IMR-90 (cell line): ENCODE data around the gene VTN. TPM values are rescaled to one million over a fixed set of nuclear protein-coding genes. Genes with fewer than 3 reads are reported as not detected.

Experiments used
- ATAC-seq: fragments of 200-7000 bp; cut with Tn5 transposase; 2 replicates; pipeline ENCODE4 v1.9.1; 2020; ENCODE audit warnings: low read depth, mild to moderate bottlenecking, moderate library complexity
- BruUV-seq: library from RNA; stranded (reverse); fragments of 400-500 nt; replicated peaks from 2 replicates; lab custom pipeline; 2021; lab: Mats Ljungman, UMichigan
- CTCF ChIA-PET: fragments of 300-600 bp; formaldehyde crosslinking; extraction: SDS; loops from one replicate; lab custom pipeline; 2021; ENCODE audit warnings: antibody characterized with exemption; lab: Yijun Ruan, JAX
- POLR2A ChIA-PET: fragments of 300-600 bp; sonication (Branson Sonifier 250); formaldehyde crosslinking; loops from one replicate; lab custom pipeline; 2022; ENCODE audit warnings: antibody characterized with exemption; ENCODE audit not compliant: unreplicated experiment; lab: Charles Lee
- DNase-seq: peaks from one replicate; pipeline ENCODE4 v3.0.0; 2013
- H2AFZ ChIP-seq: replicated peaks from 2 replicates; pipeline ENCODE3; 2013; ENCODE audit warnings: low read length, mild to moderate bottlenecking; ENCODE audit not compliant: poor library complexity
- H2AK5ac ChIP-seq: 2 replicates; pipeline ENCODE4 v1.6.1; 2013; ENCODE audit warnings: low read depth, low read length, inconsistent platforms
- H2AK9ac ChIP-seq: replicated peaks from 2 replicates; pipeline ENCODE3; 2013; ENCODE audit warnings: mild to moderate bottlenecking, low read depth, low read length, moderate library complexity; ENCODE audit not compliant: poor library complexity
- H2BK120ac ChIP-seq: 2 replicates; pipeline ENCODE4 v1.6.1; 2013; ENCODE audit warnings: low read depth, low read length, inconsistent platforms
- H2BK15ac ChIP-seq: 3 replicates; pipeline ENCODE4 v1.6.1; 2013; ENCODE audit warnings: low read depth, low read length, inconsistent platforms
- H2BK20ac ChIP-seq: 2 replicates; pipeline ENCODE4 v1.6.1; 2013; ENCODE audit warnings: low read depth, mild to moderate bottlenecking, inconsistent platforms, low read length, moderate library complexity
- H2BK5ac ChIP-seq: 2 replicates; pipeline ENCODE4 v1.6.1; 2013; ENCODE audit warnings: mild to moderate bottlenecking, low read depth, low read length, inconsistent platforms; ENCODE audit not compliant: poor library complexity, severe bottlenecking
- H3K14ac ChIP-seq: replicated peaks from 2 replicates; pipeline ENCODE4 v1.6.1; 2013; ENCODE audit warnings: low read depth, low read length, inconsistent platforms
- H3K18ac ChIP-seq: 2 replicates; pipeline ENCODE4 v1.6.1; 2013; ENCODE audit warnings: low read depth, low read length, control low read depth
- H3K23ac ChIP-seq: 2 replicates; pipeline ENCODE4 v1.6.1; 2013; ENCODE audit warnings: low read depth, low read length, inconsistent platforms
- H3K27ac ChIP-seq: 2 replicates; pipeline ENCODE4 v1.5.1; 2013; ENCODE audit warnings: mild to moderate bottlenecking, control low read depth, low read length; ENCODE audit not compliant: insufficient read depth
- H3K27me3 ChIP-seq: 2 replicates; pipeline ENCODE4 v1.6.1; 2013; ENCODE audit warnings: low read length; ENCODE audit not compliant: control insufficient read depth, insufficient read depth
- H3K36me3 ChIP-seq: 2 replicates; pipeline ENCODE4 v1.6.1; 2013; ENCODE audit warnings: low read length, mixed read lengths; ENCODE audit not compliant: control insufficient read depth, insufficient read depth
- H3K4ac ChIP-seq: 2 replicates; pipeline ENCODE4 v1.6.1; 2013; ENCODE audit warnings: low read depth, low read length, inconsistent platforms
- H3K4me1 ChIP-seq: 2 replicates; pipeline ENCODE4 v1.6.1; 2013; ENCODE audit warnings: low read length, mixed read lengths; ENCODE audit not compliant: control insufficient read depth, insufficient read depth
- H3K4me2 ChIP-seq: 2 replicates; pipeline ENCODE4 v1.6.1; 2013; ENCODE audit warnings: low read depth, mild to moderate bottlenecking, control low read depth, low read length, moderate library complexity
- H3K4me3 ChIP-seq: 2 replicates; pipeline ENCODE4 v1.5.1; 2013; ENCODE audit warnings: low read depth, mild to moderate bottlenecking, control low read depth, low read length, moderate library complexity; ENCODE audit not compliant: insufficient read depth
- H3K56ac ChIP-seq: 2 replicates; pipeline ENCODE4 v1.6.1; 2013; ENCODE audit warnings: low read length, inconsistent platforms; ENCODE audit not compliant: insufficient read depth; ENCODE audit errors: extremely low read depth
- H3K79me1 ChIP-seq, 2 experiments: 2 replicates each; pipeline ENCODE4 v1.6.1; 2013; ENCODE audit warnings: low read length in 2 of 2, inconsistent platforms in 1 of 2, low read depth in 1 of 2
- H3K9ac ChIP-seq: 2 replicates; pipeline ENCODE4 v1.6.1; 2013; ENCODE audit warnings: low read depth, low read length, control low read depth
- H3K9me1 ChIP-seq: 2 replicates; pipeline ENCODE4 v1.6.1; 2013; ENCODE audit warnings: low read length, inconsistent platforms; ENCODE audit not compliant: insufficient read depth
- H3K9me3 ChIP-seq: 2 replicates; pipeline ENCODE4 v1.6.1; 2013; ENCODE audit warnings: low read length; ENCODE audit not compliant: control insufficient read depth, insufficient read depth
- H4K20me1 ChIP-seq: 2 replicates; pipeline ENCODE4 v1.6.1; 2013; ENCODE audit warnings: low read length, inconsistent platforms; ENCODE audit not compliant: insufficient read depth
- H4K5ac ChIP-seq: 2 replicates; pipeline ENCODE4 v1.6.1; 2013; ENCODE audit warnings: mild to moderate bottlenecking, low read depth, low read length, control low read depth
- H4K8ac ChIP-seq, 2 experiments: 2 replicates each; pipeline ENCODE4 v1.6.1; 2013; ENCODE audit warnings: low read depth in 2 of 2, low read length in 2 of 2, control low read depth in 1 of 2, inconsistent platforms in 1 of 2
- H4K91ac ChIP-seq: 2 replicates; pipeline ENCODE4 v1.6.1; 2013; ENCODE audit warnings: low read depth, low read length, inconsistent platforms; ENCODE audit not compliant: insufficient read depth
- CEBPB ChIP-seq: IDR thresholded peaks from 2 replicates; pipeline ENCODE4 v1.6.1; 2012; ENCODE audit warnings: low read depth, low read length, improper control_type of control experiment
- CHD1 ChIP-seq: IDR thresholded peaks from 2 replicates; pipeline ENCODE4 v1.6.1; 2012; ENCODE audit warnings: low read depth, low read length, improper control_type of control experiment
- CTCF ChIP-seq: conservative IDR thresholded peaks from 2 replicates; pipeline ENCODE4 v1.5.1; 2012; ENCODE audit warnings: mild to moderate bottlenecking, low read depth, low read length, improper control_type of control experiment
- MAZ ChIP-seq: IDR thresholded peaks from 2 replicates; pipeline ENCODE4 v1.6.1; 2012; ENCODE audit warnings: low read depth, mild to moderate bottlenecking, low read length, improper control_type of control experiment, moderate library complexity, borderline replicate concordance
- RAD21 ChIP-seq: IDR thresholded peaks from 2 replicates; pipeline ENCODE4 v1.6.1; 2012; ENCODE audit warnings: low read length, improper control_type of control experiment
- WGBS, 2 experiments: methylation state at CpG; one replicate each; pipeline versions ENCODE4 v1.1.5 to v1.1.7; 2013; ENCODE audit warnings: missing lambda C conversion rate in 2 of 2; ENCODE audit not compliant: insufficient read length in 1 of 2; ENCODE audit errors: extremely low coverage in 2 of 2; 5-methylcytosine and 5-hydroxymethylcytosine counted together
- dilution Hi-C: fragments of 300-500 bp; cut with HindIII; formaldehyde crosslinking; loops from one replicate; pipeline ENCODE4 v1.14.3; 2018; ENCODE audit warnings: low sequenced_read_pairs; ENCODE audit not compliant: unreplicated experiment
- in situ Hi-C: fragments of 300-500 bp; cut with MboI; formaldehyde crosslinking; loops from 3 replicates; pipeline ENCODE4 v1.14.3; 2019; ENCODE audit warnings: low sequenced_read_pairs, inconsistent platforms, mixed read lengths
- intact Hi-C: fragments of 100-400 bp; cut with micrococcal nuclease; formaldehyde crosslinking; loops from 2 replicates; pipeline ENCODE4 v1.10.0; 2022
- polyA plus RNA-seq, 3 experiments: library from polyadenylated mRNA; depleted of rRNA; stranded (reverse); fragments of >200 nt; gene quantifications; 2 replicates each; pipeline ENCODE4 v1.2.3, GENCODE V29; 2012; ENCODE audit warnings: low replicate concordance in 1 of 3
- total RNA-seq: library from RNA; depleted of rRNA; stranded (reverse); fragments of >200 nt; gene quantifications from 2 replicates; pipeline ENCODE4 v1.2.3, GENCODE V29; 2012

VTN gene
- total and polyA plus RNA-seq, 2 of the 4 experiments (the other 2 are of a cell fraction), result 0.18 to 1.0 TPM

DNA sequence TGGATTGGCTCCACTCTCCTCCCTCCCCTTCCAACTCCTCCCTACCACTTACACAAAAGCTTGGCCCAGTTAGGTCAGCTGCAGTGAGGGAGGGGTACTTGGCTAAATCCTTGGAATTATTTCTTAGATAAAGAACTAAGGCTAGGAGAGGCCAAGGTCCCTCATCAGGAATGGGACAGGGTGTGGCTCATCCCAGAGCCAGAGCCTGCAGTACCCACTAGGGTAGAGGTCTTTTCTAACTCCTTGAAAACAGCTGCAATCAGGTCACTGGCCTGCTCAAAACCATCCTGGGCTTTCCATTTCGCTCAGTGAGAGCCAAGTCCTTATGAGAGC is 37.8 kb upstream of the VTN start:
- Histone ChIP-seq H2BK120ac (no peak overlapping the region), H3K9me3 (no peaks in the 10 kb centered on the region), H4K20me1 (no peaks in the 10 kb centered on the region), H3K4me2 (no peak overlapping the region), H3K9ac (no peak overlapping the region), H3K4me1 (peaks cover 3% of the 10 kb centered on the region), H3K56ac (no peak overlapping the region), H2AK5ac (no peak overlapping the region), H2AFZ (peak overlapping the region; percentile 25), H3K27ac (no peak overlapping the region), H3K4ac (no peak overlapping the region), H2BK15ac (no peak overlapping the region), H2BK5ac (no peak overlapping the region), H3K36me3 (no peaks in the 10 kb centered on the region), H3K79me1 (no peaks in the 10 kb centered on the region), H3K23ac (no peak overlapping the region), H2AK9ac (no peak overlapping the region), H3K27me3 (peaks cover 15% of the 10 kb centered on the region), H3K14ac (no peak overlapping the region), H4K5ac (no peak overlapping the region), H3K18ac (no peak overlapping the region), H4K91ac (no peak overlapping the region), H3K9me1 (peaks cover 12% of the 10 kb centered on the region), H2BK20ac (no peak overlapping the region), H3K4me3 (no peak overlapping the region), H4K8ac (no peak overlapping the region)
- ATAC-seq (no peak), DNase-seq (no peak)
- BruUV-seq, result no TSS peak
- WGBS, 2 experiments, result no CpG with 5 or more reads among the region's 1 CpG
- dilution Hi-C loops, result no loop called here
- TF ChIP-seq RAD21, result no peak
- TF ChIP-seq CEBPB, result no peak
- TF ChIP-seq MAZ, result no peak
- TF ChIP-seq CHD1, result no peak
- no peak for TF ChIP-seq CTCF
- CTCF ChIA-PET, result no interaction called here
- in situ Hi-C loops, result no loop called here
- intact Hi-C loops, result loop anchor here (10.0 kb wide), 1 partner anchor 137 kb away; no protein-coding TSS in a partner anchor
- POLR2A ChIA-PET, result interaction anchor here (0.6 kb wide), 1 partner anchor 638 kb away, joined by 5 read pairs; no protein-coding TSS in a partner anchor
